ENCODE results near the gene GDPD3. TPM values are rescaled to one million over a fixed set of nuclear protein-coding genes. Genes with fewer than 3 reads are reported as not detected.

The GDPD3 gene
- total and polyA plus RNA-seq, 9 of the 15 experiments (the other 6 are each of a cell fraction or from before 2014, with no cell fraction given), result 0.47 to 3.9 (median 1.1) TPM

GRCh38 chr16:30151091-30151490 is 37.8 kb upstream of the GDPD3 start:
- Histone ChIP-seq H2AFZ (ENCODE audit: low read depth, low read length) (0 out of 2 replicates have a peak overlapping the region, but pooled peaks have one; percentile 45), H3K4me3 (no peak overlapping the region), H4K20me1 (replicated peaks; ENCODE audit: control insufficient read depth, insufficient read depth, low read length) (no peaks in the 10 kb centered on the region), H3K4me2 (ENCODE audit: insufficient read depth, low read length) (no peak overlapping the region), H3K27ac (ENCODE audit: extremely low read depth, low read depth, low read length) (no peak overlapping the region), H3K9ac (ENCODE audit: insufficient read depth in 1 of 2, low read depth in 2 of 2, low read length in 2 of 2) (no peak overlapping the region), H3K9me3 (replicated peaks; ENCODE audit: control insufficient read depth, insufficient read depth, low read depth, low read length) (peaks cover 8% of the 10 kb centered on the region; the same call in 1 of the 2 replicates), H3K27me3 (ENCODE audit: control insufficient read depth in 2 of 2, insufficient read depth in 2 of 2, low read length in 2 of 2) (no peaks in the 10 kb centered on the region), H3K9me1 (ENCODE audit: control insufficient read depth, insufficient read depth, low read length) (no peaks in the 10 kb centered on the region), H3K36me3 (ENCODE audit: control insufficient read depth, insufficient read depth, low read length) (no peaks in the 10 kb centered on the region), H3K4me1 (replicated peaks in 1 of 2; ENCODE audit: control insufficient read depth in 2 of 2, insufficient read depth in 2 of 2, low read length in 2 of 2) (no peaks in the 10 kb centered on the region), H3K79me2 (ENCODE audit: control insufficient read depth, insufficient read depth, low read length) (no peaks in the 10 kb centered on the region)
- DNase-seq (ENCODE audit: extremely low read depth in 1 of 4, low spot score in 3 of 4), result no peak
- no peak for FAIRE-seq
- intact Hi-C loops (cut with micrococcal nuclease) (no loop called here), in situ Hi-C loops (cut with MboI) (no loop called here)
- ChIA-PET POLR2A (no interaction called here), CTCF (ENCODE audit: low intra/inter-chr PET ratio) (no interaction called here)
- BruUV-seq (replicated peaks), result no TSS peak
- no peak for ATAC-seq
- TF ChIP-seq YY1 (IDR thresholded peaks at IDR 0.05; ENCODE audit: borderline replicate concordance in 1 of 3, control insufficient read depth in 1 of 3, extremely low read depth in 1 of 3, insufficient read depth in 3 of 3, insufficient read length in 1 of 3, insufficient replicate concordance in 2 of 3, low read depth in 1 of 3, low read length in 2 of 3) (peak in 1 of 3 experiments; percentile 31), ZNF253 (CRISPR knock-in tag; conservative IDR thresholded peaks at IDR 0.05) (no peak)
- WGBS (ENCODE audit: insufficient coverage, low coverage, missing lambda C conversion rate), result 34% methylated on average over 7 of the region's 7 CpGs

GRCh38 chr16:30149250-30149930 is 36.1 kb upstream of the GDPD3 start:
- no peak overlapping the region for H3K4me3 ChIP-seq
- no peak for ATAC-seq
- WGBS (ENCODE audit: insufficient coverage, low coverage, missing lambda C conversion rate), result 22% methylated on average over 5 of the region's 5 CpGs

More at GRCh38 chr16:30149250-30149930, 36.1 kb upstream of the GDPD3 start:
- no peaks in the 10 kb centered on the region for H4K20me1 ChIP-seq (replicated peaks; ENCODE audit: control insufficient read depth, insufficient read depth, low read length)
- DNase-seq (ENCODE audit: extremely low read depth in 1 of 4, low spot score in 3 of 4) (peak in 1 of 4 experiments; percentile 28), FAIRE-seq (no peak)
- ChIA-PET CTCF (ENCODE audit: low intra/inter-chr PET ratio) (no interaction called here), POLR2A (interaction anchor here (1.3 kb wide), 1 partner anchor 9 kb away, joined by 3 read pairs; no protein-coding TSS in a partner anchor)
- no TSS peak for BruUV-seq (replicated peaks)
- no peak overlapping the region for H3K9ac ChIP-seq (ENCODE audit: insufficient read depth in 1 of 2, low read depth in 2 of 2, low read length in 2 of 2)
- peaks cover 8% of the 10 kb centered on the region; the same call in 1 of the 2 replicates for H3K9me3 ChIP-seq (replicated peaks; ENCODE audit: control insufficient read depth, insufficient read depth, low read depth, low read length)
- no peaks in the 10 kb centered on the region for H3K36me3 ChIP-seq (ENCODE audit: control insufficient read depth, insufficient read depth, low read length)
- TF ChIP-seq SAFB (IDR thresholded peaks at IDR 0.05; ENCODE audit: borderline replicate concordance, low read depth, low read length) (no peak), ZNF324 (CRISPR knock-in tag; IDR thresholded peaks at IDR 0.05) (peak; percentile 99), TRIM28 (IDR thresholded peaks at IDR 0.05) (0 out of 2 replicates have a peak, but pooled peaks have one; percentile 38), ZBTB12 (CRISPR knock-in tag; IDR thresholded peaks at IDR 0.05) (no peak), CBX5 (IDR thresholded peaks at IDR 0.05; ENCODE audit: borderline replicate concordance, low read depth) (no peak), ZBTB49 (CRISPR knock-in tag; IDR thresholded peaks at IDR 0.05; ENCODE audit: borderline replicate concordance) (no peak)
- no peaks in the 10 kb centered on the region for H3K9me1 ChIP-seq (ENCODE audit: control insufficient read depth, insufficient read depth, low read length)
- in situ Hi-C loops (cut with MboI), result loop anchor here (25.0 kb wide), 1 partner anchor 687 kb away; the partner anchor contains the start of genes BOLA2, SLX1B and SULT1A4
- H2AFZ ChIP-seq (ENCODE audit: low read depth, low read length), result no peak overlapping the region
- no peaks in the 10 kb centered on the region for H3K4me1 ChIP-seq (replicated peaks in 1 of 2; ENCODE audit: control insufficient read depth in 2 of 2, insufficient read depth in 2 of 2, low read length in 2 of 2)
- H3K79me2 ChIP-seq (ENCODE audit: control insufficient read depth, insufficient read depth, low read length), result no peaks in the 10 kb centered on the region
- H3K27ac ChIP-seq (ENCODE audit: extremely low read depth, low read depth, low read length), result no peak overlapping the region
- H3K27me3 ChIP-seq (ENCODE audit: control insufficient read depth in 2 of 2, insufficient read depth in 2 of 2, low read length in 2 of 2), result no peaks in the 10 kb centered on the region
- H3K4me2 ChIP-seq (ENCODE audit: insufficient read depth, low read length), result no peak overlapping the region
- intact Hi-C loops (cut with micrococcal nuclease), result no loop called here

All from K562 (cell line).